ENCODE data around the gene HSPA8. TPM values are rescaled to one million over a fixed set of nuclear protein-coding genes. Genes with fewer than 3 reads are reported as not detected.

Gene HSPA8
- total and polyA plus RNA-seq, 2 of the 8 experiments (the other 6 are each of a cell fraction or from before 2014, with no cell fraction given), result 1,491 to 2,155 TPM

- Histone ChIP-seq H2BK15ac (ENCODE audit: low read length) (no peak overlapping the region), H3K23me2 (ENCODE audit: low read depth, low read length) (no peaks in the 10 kb centered on the region), H3K27me3 (replicated peaks in 1 of 4; ENCODE audit: control insufficient read depth in 3 of 4, extremely low read depth in 1 of 4, insufficient read depth in 3 of 4, low read length in 3 of 4) (no peaks in the 10 kb centered on the region), H2AFZ (ENCODE audit: low read length) (no peak overlapping the region), H3K14ac (ENCODE audit: insufficient read length) (no peak overlapping the region), H2BK20ac (ENCODE audit: low read length) (no peak overlapping the region), H2BK120ac (replicated peaks; ENCODE audit: low read depth, low read length) (no peak overlapping the region), H3K36me3 (ENCODE audit: control insufficient read depth in 2 of 4, insufficient read depth in 4 of 4, low read length in 3 of 4) (no peaks in the 10 kb centered on the region), H2BK5ac (ENCODE audit: low read depth, low read length) (no peak overlapping the region), H4K20me1 (replicated peaks in 1 of 2; ENCODE audit: control insufficient read depth in 1 of 2, insufficient read depth in 2 of 2, low read length in 2 of 2) (no peaks in the 10 kb centered on the region), H3K9ac (replicated peaks in 1 of 4; ENCODE audit: extremely low read depth in 1 of 4, low read depth in 3 of 4, low read length in 3 of 4) (no peak overlapping the region), H3K4me3 (ENCODE audit: extremely low read depth in 1 of 4, insufficient read depth in 2 of 4, low read depth in 3 of 4, low read length in 4 of 4) (no peak overlapping the region), H3K4ac (replicated peaks; ENCODE audit: insufficient read length, low read depth, low read length) (no peak overlapping the region), H3K79me1 (ENCODE audit: low read depth, low read length) (no peaks in the 10 kb centered on the region), H4K8ac (ENCODE audit: extremely low read depth, insufficient read depth, low read length) (no peak overlapping the region), H2AK5ac (ENCODE audit: low read depth, low read length) (no peak overlapping the region), H3K9me3 (ENCODE audit: insufficient read depth in 2 of 2, low read depth in 1 of 2, low read length in 1 of 2) (no peaks in the 10 kb centered on the region), H2BK12ac (ENCODE audit: low read depth, low read length) (no peak overlapping the region), H4K5ac (ENCODE audit: insufficient read length, low read depth, low read length) (no peak overlapping the region), H3K27ac (ENCODE audit: low read depth, low read length) (no peak overlapping the region), H3K4me1 (replicated peaks in 1 of 4; ENCODE audit: control insufficient read depth in 3 of 4, insufficient read depth in 4 of 4, low read length in 3 of 4) (no peaks in the 10 kb centered on the region), H3K56ac (replicated peaks; ENCODE audit: insufficient read length, low read depth, low read length) (no peak overlapping the region), H3K23ac (ENCODE audit: insufficient read length) (no peak overlapping the region), H3K4me2 (ENCODE audit: insufficient read depth in 1 of 2, low read depth in 2 of 2, low read length in 2 of 2) (no peak overlapping the region), H3K79me2 (ENCODE audit: control insufficient read depth in 1 of 2, insufficient read depth in 2 of 2, low read length in 2 of 2) (no peaks in the 10 kb centered on the region), H3K18ac (ENCODE audit: extremely low read depth, low read length) (no peak overlapping the region), H4K91ac (replicated peaks; ENCODE audit: insufficient read length, low read length) (no peak overlapping the region)
- WGBS, 2 experiments (ENCODE audit: extremely low coverage in 1 of 2, insufficient coverage in 1 of 2, insufficient read length in 1 of 2, insufficient replicate concordance in 2 of 2, low coverage in 1 of 2, low lambda C conversion rate in 2 of 2, missing lambda C conversion rate in 1 of 2), result 89% methylated on average over 10 of the region's 10 CpGs; no CpG with 5 or more reads in 1 of the 2 experiments
- ChIA-PET POLR2A (ENCODE audit: partially characterized antibody) (interaction anchor here (2.3 kb wide), 1 partner anchor 17 kb away, joined by 8 read pairs; no protein-coding TSS in a partner anchor), CTCF (ENCODE audit: partially characterized antibody) (interaction anchor here (0.6 to 7.4 kb wide), 3 partner anchors 11 to 401 kb away, joined by 3 to 42 read pairs (median 3); no protein-coding TSS in a partner anchor)
- FAIRE-seq, result no peak
- DNase-seq (ENCODE audit: low read depth in 1 of 2, low spot score in 2 of 2), result no peak
- TF ChIP-seq HDAC6 (IDR thresholded peaks at IDR 0.05; ENCODE audit: low read depth, low read length), result no peak
- TF ChIP-seq EZH2 (IDR thresholded peaks at IDR 0.05; ENCODE audit: low read depth, low read length, severe bottlenecking), result no peak
These were observed 26.1 kb downstream of the HSPA8 start for GRCh38 chr11:123035831-123036230.
